Small intestine (tissue), 7 donors: ENCODE data around the gene EMD. TPM values are rescaled to one million over a fixed set of nuclear protein-coding genes. Genes with fewer than 3 reads are reported as not detected.
"Not testable (repeated sequence)": the region's sequence is repeated elsewhere in the genome, so short reads cannot be mapped to it uniquely, and the experiment has no call there.

Experiments used
- DNase-seq, 2 donors: peaks; one replicate each; pipeline versions ENCODE4 v3.0.0 to v3.0.0-alpha.2; 2013
- FAIRE-seq: peaks from 2 replicates; lab custom pipeline; 2012; peaks lifted over from hg19 to GRCh38; lab: Jason Lieb, UNC
- H3K27ac ChIP-seq, 3 donors: one replicate each; pipeline ENCODE4 v1.5.1; 2013; ENCODE audit warnings: low read length in 2 of 3, mild to moderate bottlenecking in 2 of 3, control low read depth in 1 of 3, inconsistent platforms in 1 of 3, low read depth in 1 of 3, moderate library complexity in 1 of 3
- H3K27me3 ChIP-seq, 3 donors: one replicate each; pipeline ENCODE4 v1.6.1; 2013; ENCODE audit warnings: low read length in 3 of 3, inconsistent platforms in 1 of 3; ENCODE audit not compliant: control insufficient read depth in 3 of 3, insufficient read depth in 3 of 3
- H3K36me3 ChIP-seq, 3 donors: one replicate each; pipeline ENCODE4 v1.6.1; 2013; ENCODE audit warnings: low read length in 3 of 3, inconsistent platforms in 1 of 3, low read depth in 1 of 3, mild to moderate bottlenecking in 1 of 3, moderate library complexity in 1 of 3; ENCODE audit not compliant: control insufficient read depth in 3 of 3, insufficient read depth in 2 of 3
- H3K4me1 ChIP-seq, 3 donors: one replicate each; pipeline ENCODE4 v1.6.1; 2013; ENCODE audit warnings: low read length in 2 of 3, inconsistent platforms in 1 of 3, low read depth in 1 of 3, mild to moderate bottlenecking in 1 of 3, moderate library complexity in 1 of 3; ENCODE audit not compliant: control insufficient read depth in 3 of 3, insufficient read depth in 2 of 3
- H3K4me3 ChIP-seq, 3 donors: one replicate each; pipeline ENCODE4 v1.5.1; 2013; ENCODE audit warnings: low read length in 3 of 3, control low read depth in 1 of 3, inconsistent platforms in 1 of 3, low read depth in 1 of 3, mild to moderate bottlenecking in 1 of 3, moderate library complexity in 1 of 3
- H3K9me3 ChIP-seq, 2 donors: one replicate each; pipeline ENCODE4 v1.6.1; 2013; ENCODE audit warnings: low read depth in 1 of 2, low read length in 1 of 2; ENCODE audit not compliant: control insufficient read depth in 2 of 2, insufficient read depth in 1 of 2
- WGBS, 3 donors: extraction: QIAGEN DNeasy Blood & Tissue Kit; methylation state at CpG; one replicate each; pipeline ENCODE4 v1.1.7; 2013; 5-methylcytosine and 5-hydroxymethylcytosine counted together
- polyA plus RNA-seq, 4 donors: library from polyadenylated mRNA; stranded (reverse) in 3 of 4; unstranded in 1 of 4; fragments of 200-250 nt in 3 of 4; fragments of 120-200 nt in 1 of 4; gene quantifications; one replicate each; pipeline versions ENCODE4 v1.2.1 to v1.2.3, GENCODE V29; 2013
- donor health status: healthy with polysubstance abuse.
- donor health status: control.
- donor health status: control.
- donor health status: Bipolar disorder and iron deficiency.
- donor health status: healthy.

EMD gene
- polyA plus RNA-seq, 4 donors: 37.6 to 82.3 (median 55.6) TPM

GRCh38 chrX:154398668-154399526 is 19.8 kb downstream of the EMD start:
- peaks cover 0 to 5% (median 0%) of the 10 kb centered on the region in 3 donors for H3K4me1 ChIP-seq
- peak overlapping the region; percentile 61 to 96 (median 78) for H3K4me3 ChIP-seq
- peak overlapping the region; percentile 94 to 100 (median 99) for H3K27ac ChIP-seq
- 1 to 48% (median 8%) methylated on average over 46 to 49 of the region's 49 CpGs for WGBS, 3 donors
- H3K27me3 ChIP-seq: no peaks in the 10 kb centered on the region
- peak; percentile 81 to 89 for DNase-seq
- H3K36me3 ChIP-seq: peaks cover 0 to 38% (median 3%) of the 10 kb centered on the region in 3 donors
- H3K9me3 ChIP-seq: no peaks in the 10 kb centered on the region
- FAIRE-seq: no peak

GRCh38 chrX:154399527-154400368 is 20.7 kb downstream of the EMD start:
- Histone ChIP-seq H3K9me3 (no peaks in the 10 kb centered on the region), H3K4me1 (peaks cover 0 to 5% (median 0%) of the 10 kb centered on the region in 3 donors), H3K36me3 (peaks cover 0 to 41% (median 3%) of the 10 kb centered on the region in 3 donors), H3K4me3 (peak overlapping the region in 2 of 3 donors; percentile 61 to 96), H3K27me3 (no peaks in the 10 kb centered on the region), H3K27ac (peak overlapping the region; percentile 45 to 100 (median 99))
- 34 to 53% (median 36%) methylated on average over 12 to 14 of the region's 14 CpGs for WGBS, 3 donors
- no peak for DNase-seq
- FAIRE-seq: no peak

- not testable (repeated sequence) for H3K9me3 ChIP-seq, FAIRE-seq, H3K4me3 ChIP-seq, H3K27me3 ChIP-seq, H3K4me1 ChIP-seq, DNase-seq
- H3K36me3 ChIP-seq: peaks cover 0 to 46% (median 3%) of the 10 kb centered on the region in 3 donors
- H3K27ac ChIP-seq: peak overlapping the region in 2 of 3 donors; percentile 99 to 100
- WGBS, 3 donors: 75 to 83% (median 78%) methylated on average over 4 to 6 of the region's 6 CpGs
Observed at GRCh38 chrX:154400369-154400817, 21.3 kb downstream of the EMD start.

DNA sequence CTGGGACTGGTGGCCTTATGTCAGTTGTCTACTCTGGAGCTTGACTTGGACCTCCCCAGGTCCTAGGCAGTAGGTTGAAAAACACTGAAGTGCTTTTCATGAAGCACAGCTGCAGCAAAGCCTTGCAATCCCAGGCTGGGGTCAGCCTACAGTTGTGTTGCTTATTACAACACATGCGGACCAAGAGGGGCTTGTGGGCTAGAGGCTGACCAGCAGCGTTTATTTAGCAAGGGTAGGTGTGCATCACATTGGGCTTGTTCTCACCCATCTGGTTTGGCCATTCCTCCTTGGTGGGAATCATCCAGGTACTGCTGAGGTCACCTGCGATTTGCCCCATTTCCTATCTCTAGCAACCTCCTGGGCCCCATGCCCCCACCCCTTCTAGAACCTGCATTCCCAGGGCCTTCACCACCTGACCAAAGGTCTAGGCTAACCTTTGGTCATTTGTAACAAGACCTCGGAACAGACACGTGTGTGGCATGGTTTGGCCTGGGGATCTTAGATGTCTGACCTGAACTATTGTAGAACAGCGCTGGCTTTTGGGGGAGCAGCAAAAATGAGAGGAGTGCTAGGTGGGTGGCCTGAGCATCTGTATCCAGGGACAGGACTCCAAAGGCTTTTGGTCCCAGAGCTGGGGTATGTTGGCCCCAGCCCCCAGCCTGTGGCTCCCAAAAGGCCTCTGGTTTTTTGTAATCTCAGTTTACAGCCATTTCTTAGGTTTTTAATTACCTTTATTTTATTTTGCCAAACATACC is 22.1 kb downstream of the EMD start:
- Histone ChIP-seq H3K4me1 (peaks cover 0 to 5% (median 0%) of the 10 kb centered on the region in 3 donors), H3K27me3 (no peaks in the 10 kb centered on the region), H3K27ac (peak overlapping the region in 2 of 3 donors; percentile 62 to 66), H3K9me3 (no peaks in the 10 kb centered on the region), H3K36me3 (peaks cover 0 to 46% (median 3%) of the 10 kb centered on the region in 3 donors), H3K4me3 (no peak overlapping the region)
- 31 to 52% (median 50%) methylated on average over 4 to 6 of the region's 6 CpGs for WGBS, 3 donors
- FAIRE-seq (no peak), DNase-seq (peak; percentile 28 to 45)

- Histone ChIP-seq H3K27me3 (no peaks in the 10 kb centered on the region), H3K4me1 (peaks cover 0 to 5% (median 0%) of the 10 kb centered on the region in 3 donors), H3K27ac (peak overlapping the region in 2 of 3 donors; percentile 38 to 58), H3K36me3 (peaks cover 0 to 46% (median 3%) of the 10 kb centered on the region in 3 donors), H3K9me3 (no peaks in the 10 kb centered on the region), H3K4me3 (no peak overlapping the region)
- DNase-seq (no peak), FAIRE-seq (no peak)
- 41 to 57% (median 47%) methylated on average over 6 of the region's 6 CpGs for WGBS, 3 donors
Observed at GRCh38 chrX:154401918-154402621, 23.0 kb downstream of the EMD start.

DNA sequence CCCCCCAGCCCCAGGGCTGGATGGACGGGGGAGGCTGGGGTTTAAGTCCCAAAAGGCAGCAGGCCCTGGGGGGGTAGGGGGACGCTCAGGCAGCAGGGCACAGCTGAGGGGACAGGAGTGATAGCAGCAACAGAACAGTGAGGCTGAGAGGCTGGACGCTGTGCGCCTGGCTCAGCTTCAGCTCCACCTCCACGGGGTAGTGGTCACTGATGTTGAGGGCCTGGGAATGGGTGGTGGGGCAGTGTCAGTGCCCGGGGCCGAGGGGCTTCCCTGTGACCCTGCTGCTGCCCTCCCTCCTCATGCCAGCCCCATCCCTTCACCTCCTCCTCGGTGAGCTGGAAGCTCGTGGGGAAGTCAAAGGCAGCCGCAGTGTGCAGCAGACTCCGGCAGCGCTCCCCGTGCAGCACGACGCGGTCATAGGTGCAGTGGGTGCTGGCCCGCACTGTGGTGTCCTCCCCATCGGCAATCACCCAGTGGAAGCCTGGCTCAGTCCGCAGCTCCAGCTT is 23.6 kb downstream of the EMD start:
- H3K36me3 ChIP-seq: peaks cover 0 to 46% (median 3%) of the 10 kb centered on the region in 3 donors
- WGBS, 3 donors: 77 to 81% (median 79%) methylated on average over 6 to 19 of the region's 19 CpGs
- H3K27ac ChIP-seq: no peak overlapping the region
- H3K4me3 ChIP-seq: no peak overlapping the region
- peaks cover 0 to 5% (median 0%) of the 10 kb centered on the region in 3 donors for H3K4me1 ChIP-seq
- no peak for FAIRE-seq
- no peaks in the 10 kb centered on the region for H3K27me3 ChIP-seq
- DNase-seq: no peak
- no peaks in the 10 kb centered on the region for H3K9me3 ChIP-seq

DNA sequence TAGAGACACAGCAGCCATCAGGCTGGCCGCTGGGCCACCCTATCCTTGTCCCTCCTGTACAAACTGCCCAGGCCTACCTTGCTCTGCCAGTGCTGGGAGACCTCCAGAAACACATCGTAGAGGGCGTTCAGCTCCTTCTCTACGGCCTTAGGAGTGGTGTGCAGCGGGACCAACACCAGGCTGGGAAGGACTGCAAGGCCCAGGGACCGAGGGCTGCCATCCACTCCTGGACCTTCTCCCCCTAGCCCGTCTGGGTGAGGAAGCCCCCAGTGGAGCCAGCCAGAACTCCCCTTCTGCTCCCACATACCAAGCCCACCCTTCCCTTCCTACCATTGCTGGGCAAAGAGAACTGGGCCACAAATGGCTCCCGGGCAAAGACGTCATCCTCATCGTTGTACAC is 24.1 kb downstream of the EMD start:
- peaks cover 0 to 46% (median 3%) of the 10 kb centered on the region in 3 donors for H3K36me3 ChIP-seq
- peaks cover 0 to 5% (median 0%) of the 10 kb centered on the region in 3 donors for H3K4me1 ChIP-seq
- DNase-seq (no peak), FAIRE-seq (no peak)
- no peaks in the 10 kb centered on the region for H3K9me3 ChIP-seq
- no peak overlapping the region for H3K27ac ChIP-seq
- 88 to 92% (median 91%) methylated on average over 10 of the region's 10 CpGs for WGBS, 3 donors
- no peaks in the 10 kb centered on the region for H3K27me3 ChIP-seq
- no peak overlapping the region for H3K4me3 ChIP-seq
